ENCODE data around the gene TPRN.

Gene TPRN

GRCh38 chr9:137183980-137184595, 16.5 kb downstream of the TPRN start:
- TF ChIP-seq REST (IDR thresholded peaks at IDR 0.05; ENCODE audit: low read depth), result no peak
- TF ChIP-seq EP300 (IDR thresholded peaks at IDR 0.05; ENCODE audit: borderline replicate concordance), result no peak
- TF ChIP-seq MAX (IDR thresholded peaks at IDR 0.05), result no peak
- no peak for TF ChIP-seq RAD21 (IDR thresholded peaks at IDR 0.05; ENCODE audit: low read depth)
- no peak for TF ChIP-seq ZBTB7A (IDR thresholded peaks at IDR 0.05; ENCODE audit: low read depth)
- no peak for TF ChIP-seq TAF1 (IDR thresholded peaks at IDR 0.05; ENCODE audit: low read depth)
- TF ChIP-seq NFIC (IDR thresholded peaks at IDR 0.05), result no peak
- TF ChIP-seq CEBPB (IDR thresholded peaks at IDR 0.05), result no peak
- TF ChIP-seq CREB1 (IDR thresholded peaks at IDR 0.05; ENCODE audit: low read depth), result no peak
- TF ChIP-seq TCF12 (IDR thresholded peaks at IDR 0.05; ENCODE audit: low read depth), result no peak
- no peak for TF ChIP-seq EGR1 (IDR thresholded peaks at IDR 0.05)
- no peak for TF ChIP-seq USF1 (IDR thresholded peaks at IDR 0.05)
- no peak for TF ChIP-seq YY1 (IDR thresholded peaks at IDR 0.05; ENCODE audit: low read depth)
- no peak for TF ChIP-seq FOXM1 (IDR thresholded peaks at IDR 0.05; ENCODE audit: borderline replicate concordance, low read depth)
- TF ChIP-seq TEAD4 (IDR thresholded peaks at IDR 0.05), result no peak

GRCh38 chr9:137182836-137183235, 17.7 kb downstream of the TPRN start:
- TF ChIP-seq FOXM1 (IDR thresholded peaks at IDR 0.05; ENCODE audit: borderline replicate concordance, low read depth), result no peak
- no peak for TF ChIP-seq TCF12 (IDR thresholded peaks at IDR 0.05; ENCODE audit: low read depth)
- TF ChIP-seq REST (IDR thresholded peaks at IDR 0.05; ENCODE audit: low read depth), result no peak
- no peak for TF ChIP-seq NFIC (IDR thresholded peaks at IDR 0.05)
- TF ChIP-seq RAD21 (IDR thresholded peaks at IDR 0.05; ENCODE audit: low read depth), result no peak
- no peak for TF ChIP-seq USF1 (IDR thresholded peaks at IDR 0.05)
- no peak for TF ChIP-seq MAX (IDR thresholded peaks at IDR 0.05)
- no peak for TF ChIP-seq EP300 (IDR thresholded peaks at IDR 0.05; ENCODE audit: borderline replicate concordance)
- no peak for TF ChIP-seq TEAD4 (IDR thresholded peaks at IDR 0.05)
- TF ChIP-seq YY1 (IDR thresholded peaks at IDR 0.05; ENCODE audit: low read depth), result no peak
- no peak for TF ChIP-seq EGR1 (IDR thresholded peaks at IDR 0.05)
- TF ChIP-seq ZBTB7A (IDR thresholded peaks at IDR 0.05; ENCODE audit: low read depth), result no peak
- TF ChIP-seq CREB1 (IDR thresholded peaks at IDR 0.05; ENCODE audit: low read depth), result no peak
- TF ChIP-seq CEBPB (IDR thresholded peaks at IDR 0.05), result no peak
- TF ChIP-seq TAF1 (IDR thresholded peaks at IDR 0.05; ENCODE audit: low read depth), result no peak

GRCh38 chr9:137181680-137182079, 18.9 kb downstream of the TPRN start:
- TF ChIP-seq YY1 (IDR thresholded peaks at IDR 0.05; ENCODE audit: low read depth) (no peak), CREB1 (IDR thresholded peaks at IDR 0.05; ENCODE audit: low read depth) (no peak), ZBTB7A (IDR thresholded peaks at IDR 0.05; ENCODE audit: low read depth) (no peak), REST (IDR thresholded peaks at IDR 0.05; ENCODE audit: low read depth) (no peak), NFIC (IDR thresholded peaks at IDR 0.05) (no peak), TEAD4 (IDR thresholded peaks at IDR 0.05) (no peak), TAF1 (IDR thresholded peaks at IDR 0.05; ENCODE audit: low read depth) (no peak), EP300 (IDR thresholded peaks at IDR 0.05; ENCODE audit: borderline replicate concordance) (no peak)

- TF ChIP-seq EGR1 (IDR thresholded peaks at IDR 0.05), result no peak
Measured at GRCh38 chr9:137180491-137180890, 20.1 kb downstream of the TPRN start.

GRCh38 chr9:137179761-137180160, 20.8 kb downstream of the TPRN start:
- TF ChIP-seq CREB1 (IDR thresholded peaks at IDR 0.05; ENCODE audit: low read depth) (no peak), TAF1 (IDR thresholded peaks at IDR 0.05; ENCODE audit: low read depth) (no peak), REST (IDR thresholded peaks at IDR 0.05; ENCODE audit: low read depth) (no peak), FOXM1 (IDR thresholded peaks at IDR 0.05; ENCODE audit: borderline replicate concordance, low read depth) (no peak), EGR1 (IDR thresholded peaks at IDR 0.05) (no peak), YY1 (IDR thresholded peaks at IDR 0.05; ENCODE audit: low read depth) (no peak), RAD21 (IDR thresholded peaks at IDR 0.05; ENCODE audit: low read depth) (no peak), USF1 (IDR thresholded peaks at IDR 0.05) (no peak), MAX (IDR thresholded peaks at IDR 0.05) (no peak), ZBTB7A (IDR thresholded peaks at IDR 0.05; ENCODE audit: low read depth) (no peak), EP300 (IDR thresholded peaks at IDR 0.05; ENCODE audit: borderline replicate concordance) (no peak), TEAD4 (IDR thresholded peaks at IDR 0.05) (no peak), NFIC (IDR thresholded peaks at IDR 0.05) (no peak)
